TTC549 (cell line): ENCODE measurements around the gene PRR7.

ENCODE experiments used
- FAIRE-seq: peaks from 2 replicates; lab custom pipeline; 2012; peaks lifted over from hg19 to GRCh38; lab: Jason Lieb, UNC

PRR7 gene

DNA sequence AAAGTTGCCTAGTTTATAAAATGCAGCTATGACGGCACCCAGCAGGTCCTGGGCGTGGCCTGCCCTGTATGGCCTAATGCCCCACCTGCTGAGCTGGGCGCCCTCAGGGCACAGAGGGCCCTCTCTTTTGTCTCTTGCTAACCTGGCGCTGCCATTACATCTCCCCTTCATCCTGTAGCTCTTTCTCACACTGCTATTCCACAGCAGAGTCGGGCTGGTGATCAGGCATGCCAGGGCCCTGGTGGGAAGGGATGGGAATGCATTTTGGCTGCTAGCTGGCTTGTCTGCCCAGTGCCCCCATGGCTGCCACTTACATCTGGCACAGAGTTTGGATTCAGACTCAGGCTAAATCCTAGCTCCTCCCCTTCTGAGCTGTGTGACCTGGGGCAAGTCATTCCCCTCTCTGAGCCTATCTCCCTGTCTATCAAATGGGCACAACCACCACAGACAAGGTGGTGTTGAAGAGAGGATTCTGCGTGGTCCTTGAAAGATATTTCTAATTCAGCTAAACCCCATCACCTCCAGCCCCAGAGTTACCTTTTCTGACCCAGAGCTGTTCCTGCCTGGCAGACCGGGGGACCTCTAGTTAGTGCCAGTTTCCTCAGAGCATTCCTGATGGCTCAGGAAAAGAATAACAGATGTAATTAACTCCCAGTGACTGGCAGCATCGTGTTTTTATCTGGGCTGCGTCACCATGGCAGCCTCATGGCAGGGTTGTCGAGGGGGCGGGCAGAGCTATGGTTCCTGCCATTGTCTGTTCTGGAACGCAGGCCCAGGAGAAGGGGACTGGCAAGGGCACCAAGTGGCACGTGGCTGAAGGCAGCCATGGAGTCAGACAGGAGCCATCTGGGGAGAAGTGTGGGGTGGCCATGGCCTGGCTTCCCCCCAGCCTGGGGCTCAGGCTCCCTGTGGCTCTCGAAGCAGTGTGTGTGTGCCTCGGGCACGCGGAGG is 6.3 kb downstream of the PRR7 start:
- FAIRE-seq = no peak

DNA sequence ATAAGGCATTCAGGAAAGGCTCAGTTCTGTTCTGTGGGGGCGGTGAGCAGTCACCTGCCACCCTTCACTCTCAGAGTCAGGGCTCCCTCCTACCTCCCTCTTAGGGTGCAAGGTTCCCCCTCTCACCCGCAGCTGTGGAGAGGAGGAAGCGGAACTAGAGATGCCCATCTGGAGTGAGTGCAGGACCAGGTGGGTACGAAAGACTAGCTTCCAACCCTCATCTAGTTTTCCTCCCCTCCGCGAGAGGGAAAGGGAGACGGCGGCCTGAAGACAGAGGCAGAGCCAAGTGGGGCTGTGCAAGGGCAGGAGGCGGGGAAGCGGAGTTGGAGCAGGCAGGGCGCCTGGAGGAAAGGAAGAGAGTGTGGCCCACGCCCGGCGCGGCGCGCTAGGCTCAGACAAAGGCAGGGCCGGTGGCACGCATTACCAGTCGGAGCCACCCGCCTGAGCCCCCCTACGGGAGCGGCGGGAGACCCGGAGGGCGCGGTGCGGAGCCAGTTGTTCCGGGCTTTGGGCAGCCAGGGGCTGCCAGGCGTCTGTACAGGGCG is 7.3 kb downstream of the PRR7 start:
- no peak for FAIRE-seq

DNA sequence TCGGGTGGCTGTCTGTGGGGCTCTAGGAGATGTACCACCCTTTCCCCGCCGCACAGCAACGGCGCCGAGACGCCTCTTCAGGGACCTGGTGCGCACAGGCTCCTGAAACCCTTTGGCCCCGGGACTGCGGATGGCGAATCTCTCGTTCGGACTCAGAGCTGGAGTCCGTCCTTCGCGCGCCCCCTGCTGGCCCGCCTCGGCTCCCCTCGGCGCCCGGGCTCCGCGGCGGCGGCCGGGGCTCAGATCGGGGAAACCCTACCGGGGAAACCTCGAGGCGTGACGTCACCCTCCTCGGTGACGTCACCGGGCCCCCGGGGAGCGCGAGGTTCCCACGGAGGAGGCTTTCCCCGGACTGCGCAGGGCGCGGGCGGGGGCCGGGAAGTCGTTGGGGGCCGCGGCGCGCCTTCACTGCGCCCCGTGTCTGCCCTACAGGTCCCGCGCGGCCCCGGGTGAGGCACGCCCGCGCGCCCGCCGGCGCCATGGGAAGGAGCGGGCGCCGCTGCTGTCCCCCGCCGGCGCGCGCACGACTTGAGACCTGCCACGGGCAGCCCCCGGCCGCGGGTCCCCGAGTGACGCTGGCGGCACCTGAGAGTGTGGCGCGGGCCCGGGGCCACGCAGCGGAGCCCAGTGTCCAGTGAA is 7.9 kb downstream of the PRR7 start:
- FAIRE-seq = no peak

DNA sequence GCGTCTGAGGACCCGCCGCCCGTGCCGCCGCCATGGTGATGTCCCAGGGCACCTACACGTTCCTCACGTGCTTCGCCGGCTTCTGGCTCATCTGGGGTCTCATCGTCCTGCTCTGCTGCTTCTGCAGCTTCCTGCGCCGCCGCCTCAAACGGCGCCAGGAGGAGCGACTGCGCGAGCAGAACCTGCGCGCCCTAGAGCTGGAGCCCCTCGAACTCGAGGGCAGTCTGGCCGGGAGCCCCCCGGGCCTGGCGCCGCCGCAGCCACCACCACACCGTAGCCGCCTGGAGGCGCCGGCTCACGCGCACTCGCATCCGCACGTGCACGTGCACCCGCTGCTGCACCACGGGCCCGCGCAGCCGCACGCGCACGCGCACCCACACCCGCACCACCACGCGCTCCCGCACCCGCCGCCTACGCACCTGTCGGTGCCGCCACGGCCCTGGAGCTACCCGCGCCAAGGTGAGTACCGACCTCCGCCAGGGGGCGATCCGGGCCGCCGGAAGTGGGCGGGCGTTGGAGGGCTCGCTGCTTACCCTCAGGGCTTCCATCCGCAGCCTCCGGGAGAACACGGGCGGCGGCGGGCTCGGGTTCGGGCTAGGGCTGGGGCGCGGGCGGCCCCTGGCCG is 8.5 kb downstream of the PRR7 start:
- FAIRE-seq = no peak

DNA sequence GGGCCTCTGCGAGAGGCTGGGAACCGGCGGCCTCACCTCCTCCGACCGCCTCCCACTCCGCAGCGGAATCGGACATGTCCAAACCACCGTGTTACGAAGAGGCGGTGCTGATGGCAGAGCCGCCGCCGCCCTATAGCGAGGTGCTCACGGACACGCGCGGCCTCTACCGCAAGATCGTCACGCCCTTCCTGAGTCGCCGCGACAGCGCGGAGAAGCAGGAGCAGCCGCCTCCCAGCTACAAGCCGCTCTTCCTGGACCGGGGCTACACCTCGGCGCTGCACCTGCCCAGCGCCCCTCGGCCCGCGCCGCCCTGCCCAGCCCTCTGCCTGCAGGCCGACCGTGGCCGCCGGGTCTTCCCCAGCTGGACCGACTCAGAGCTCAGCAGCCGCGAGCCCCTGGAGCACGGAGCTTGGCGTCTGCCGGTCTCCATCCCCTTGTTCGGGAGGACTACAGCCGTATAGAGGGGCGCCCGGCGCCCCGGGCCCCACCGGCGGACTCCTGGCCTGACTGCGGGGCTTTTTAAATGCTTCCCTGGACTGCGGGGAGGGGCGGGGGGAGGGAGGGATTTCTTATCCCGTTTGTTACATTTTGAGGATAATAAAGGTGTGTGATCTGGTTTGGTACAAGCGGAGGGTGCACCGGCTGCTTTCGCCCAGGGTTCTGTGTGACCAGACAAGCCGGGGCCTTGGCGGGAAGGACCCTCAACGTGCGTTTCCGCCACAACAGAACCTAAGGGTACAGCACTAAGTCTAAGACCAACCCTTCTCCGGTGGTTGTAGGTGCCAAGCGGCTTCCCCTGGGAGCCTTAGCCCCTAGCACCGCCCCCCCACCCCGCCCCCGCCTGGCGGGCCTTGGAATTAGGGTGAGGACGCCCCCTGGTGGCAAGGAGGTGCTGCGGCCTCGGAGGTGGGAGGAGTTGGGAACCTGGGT is 9.3 kb downstream of the PRR7 start:
- FAIRE-seq = no peak

- FAIRE-seq = no peak
These were observed 10.0 kb downstream of the PRR7 start for GRCh38 chr5:177456591-177456964.

DNA sequence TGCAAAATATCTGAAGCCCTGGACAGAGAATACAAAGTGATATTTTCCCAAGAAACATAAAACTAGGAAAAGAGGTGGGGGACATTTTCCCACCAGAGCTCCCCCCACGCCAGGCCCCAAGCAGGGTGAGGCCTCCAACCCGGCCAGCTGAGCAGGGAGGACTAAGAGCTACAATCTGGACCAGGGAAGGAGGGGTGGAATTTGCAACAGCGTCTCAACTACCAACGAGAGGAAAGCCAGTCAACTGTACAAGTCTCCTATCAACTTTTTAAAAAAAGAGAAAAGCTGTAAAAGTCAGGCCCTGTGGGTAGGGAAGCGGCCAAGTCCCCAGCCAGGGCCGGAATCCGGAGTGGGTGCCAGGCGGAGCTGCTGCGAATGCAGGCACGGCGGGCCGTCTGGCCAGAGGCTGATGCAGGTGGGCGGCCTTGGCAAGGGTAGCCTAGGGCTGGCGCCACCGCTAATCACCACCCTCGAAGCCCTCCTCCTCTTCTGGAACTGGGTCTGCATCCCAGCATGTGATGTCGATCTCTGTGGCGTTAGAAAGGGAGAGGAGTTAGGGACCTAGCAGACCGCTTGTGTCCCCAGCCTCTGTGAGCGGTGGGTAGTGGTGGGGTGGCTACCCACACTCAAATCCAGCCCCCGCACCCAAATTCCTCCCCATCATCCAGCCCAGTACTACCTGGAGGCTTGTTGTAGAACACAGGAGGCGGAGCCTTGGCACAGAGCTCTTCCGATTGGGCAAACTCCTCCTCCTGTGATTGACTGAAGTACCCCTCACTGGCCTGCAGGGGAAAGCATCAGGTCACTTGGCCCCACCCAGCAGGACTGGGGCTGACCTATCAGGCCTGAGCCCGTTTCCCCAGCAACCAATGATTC is 10.6 kb downstream of the PRR7 start:
- FAIRE-seq = peak; percentile 84

GRCh38 chr5:177457852-177458681 is 11.5 kb downstream of the PRR7 start:
- FAIRE-seq = no peak

DNA sequence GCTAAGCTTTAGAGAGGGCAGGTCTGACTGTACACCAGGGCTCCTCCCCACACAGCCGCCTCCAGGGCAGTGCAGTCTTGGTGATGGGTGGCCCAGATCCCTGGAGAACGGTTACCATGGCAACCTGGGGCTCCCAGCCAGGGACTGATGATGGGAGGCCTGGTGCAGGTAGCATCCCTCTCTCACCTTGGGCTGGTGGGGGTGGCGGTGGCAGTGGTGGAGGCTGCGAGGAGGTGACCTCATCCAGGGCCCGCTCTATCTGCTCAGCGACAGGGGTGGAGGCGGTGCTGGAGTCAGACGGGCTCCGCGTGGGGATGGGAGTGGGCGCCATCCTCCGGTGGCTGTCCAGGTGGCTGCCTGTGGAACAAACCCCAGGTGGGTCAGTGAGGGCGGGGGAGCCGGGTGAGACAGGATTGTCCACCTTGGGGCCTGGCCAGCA is 12.3 kb downstream of the PRR7 start:
- FAIRE-seq = no peak

GRCh38 chr5:177459357-177459756 is 12.7 kb downstream of the PRR7 start:
- no peak for FAIRE-seq

DNA sequence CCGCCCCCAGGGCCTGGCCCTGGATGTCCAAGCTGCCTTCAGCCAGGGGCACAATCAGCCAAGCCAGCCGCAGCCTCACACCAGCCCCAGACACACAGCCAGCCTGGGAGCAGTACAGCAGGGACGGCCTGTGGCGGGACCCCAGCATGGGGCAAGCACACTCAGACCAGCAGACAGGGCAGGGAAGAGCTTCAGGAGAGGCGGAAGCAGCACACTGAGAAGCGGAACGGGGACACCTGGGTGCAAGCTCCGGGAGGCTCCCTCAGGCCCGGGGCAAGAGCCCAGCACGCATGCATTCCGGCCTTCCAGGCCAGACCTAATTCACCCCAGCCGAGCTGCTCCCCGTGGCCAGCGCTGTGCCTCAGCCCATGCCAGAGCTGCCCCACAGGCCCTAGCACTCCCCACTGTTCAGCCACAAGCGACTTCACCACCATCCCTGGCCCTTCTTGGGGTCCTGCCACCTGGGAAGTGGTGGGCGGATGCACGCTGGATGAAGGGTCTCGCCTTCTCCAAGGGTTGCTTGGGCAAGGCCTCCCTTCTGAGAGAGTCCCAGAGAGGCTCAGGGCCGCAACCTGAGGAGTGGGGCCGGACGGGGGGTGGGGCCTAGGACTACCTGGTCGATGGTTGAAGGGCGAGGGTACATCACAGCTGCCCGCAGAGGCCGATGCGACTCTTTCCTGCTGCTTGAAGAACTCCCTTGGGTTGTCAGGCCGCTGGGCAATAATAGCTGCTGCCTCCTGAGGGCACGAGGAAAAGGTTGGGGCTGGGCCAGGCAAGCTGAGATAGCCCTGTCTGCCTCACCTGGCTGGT is 13.4 kb downstream of the PRR7 start:
- FAIRE-seq = no peak

GRCh38 chr5:177462021-177462670 is 15.5 kb downstream of the PRR7 start:
- FAIRE-seq = no peak

GRCh38 chr5:177465044-177465443 is 18.4 kb downstream of the PRR7 start:
- FAIRE-seq = no peak

GRCh38 chr5:177466861-177467260 is 20.2 kb downstream of the PRR7 start:
- FAIRE-seq = no peak

GRCh38 chr5:177467436-177467835 is 20.8 kb downstream of the PRR7 start:
- no peak for FAIRE-seq

DNA sequence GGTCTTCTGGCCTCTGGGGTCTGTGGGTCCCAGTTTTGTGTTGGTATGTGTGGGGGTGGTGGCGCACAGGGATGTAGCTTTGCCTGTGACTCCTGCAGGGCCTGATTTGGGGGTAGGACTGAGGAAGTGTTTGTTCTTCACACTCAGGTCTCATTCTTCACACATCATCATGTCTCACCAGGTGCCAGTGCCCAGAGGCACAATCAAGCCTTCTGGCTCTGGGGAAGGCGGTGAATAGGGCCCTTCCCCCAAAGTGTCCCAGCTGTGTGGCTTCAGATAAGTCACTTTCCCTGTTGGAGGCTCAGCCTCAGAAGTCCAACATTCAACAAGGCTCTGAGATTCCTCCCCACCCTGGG is 21.7 kb downstream of the PRR7 start:
- no peak for FAIRE-seq

DNA sequence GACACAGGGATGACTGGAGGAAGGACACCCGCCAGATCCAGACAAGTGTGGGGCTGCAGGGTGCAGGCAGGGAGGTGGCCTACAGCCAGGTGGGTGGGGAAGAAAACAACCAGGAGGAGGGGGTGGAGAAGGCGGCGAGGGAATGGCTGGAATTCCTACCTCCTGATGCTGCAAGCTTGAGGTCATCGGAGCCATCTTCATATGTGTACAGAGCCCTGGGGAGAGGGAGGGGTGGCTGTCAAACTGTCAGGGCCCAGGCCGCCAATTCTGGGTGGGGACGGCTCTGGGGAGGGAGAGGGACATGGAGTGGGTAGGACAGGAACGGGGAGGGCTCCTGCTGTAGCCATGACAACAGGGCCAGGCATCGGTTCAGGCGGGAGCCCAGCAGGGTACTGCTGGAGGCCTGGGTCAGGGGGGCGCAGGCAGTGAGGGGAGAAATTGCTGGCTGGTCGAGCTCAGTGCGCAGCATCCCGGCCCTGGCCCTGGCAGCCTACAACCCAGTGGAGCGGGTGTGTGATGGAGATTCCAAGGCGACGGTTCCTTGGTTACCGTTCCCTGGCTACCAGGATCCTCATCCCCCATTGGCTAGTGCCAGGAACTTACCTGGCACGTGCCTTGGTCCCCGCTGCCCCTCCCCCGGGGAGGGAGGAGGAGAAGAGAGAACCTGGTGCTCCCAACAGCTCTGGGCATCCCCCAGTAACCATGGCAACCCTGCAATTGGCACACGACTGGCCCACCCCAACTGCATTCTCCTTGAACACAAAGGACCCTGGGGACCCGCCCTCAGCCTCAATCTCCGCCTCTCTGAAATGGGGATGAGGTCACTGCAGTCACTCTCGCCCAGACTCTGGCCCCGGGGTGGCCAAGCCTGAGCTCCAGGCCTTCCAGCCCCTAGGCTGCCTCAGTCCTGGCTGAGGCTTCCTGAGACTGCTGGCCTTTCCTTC is 22.3 kb downstream of the PRR7 start:
- FAIRE-seq = no peak
